Small intestine (tissue), 7 donors: ENCODE results near the gene CNST. TPM values are rescaled to one million over a fixed set of nuclear protein-coding genes. Genes with fewer than 3 reads are reported as not detected.

Experiments used
- DNase-seq, 2 donors: peaks; one replicate each; pipeline versions ENCODE4 v3.0.0 to v3.0.0-alpha.2; 2013
- FAIRE-seq: peaks from 2 replicates; lab custom pipeline; 2012; peaks lifted over from hg19 to GRCh38; lab: Jason Lieb, UNC
- H3K27ac ChIP-seq, 3 donors: one replicate each; pipeline ENCODE4 v1.5.1; 2013; ENCODE audit warnings: low read length in 2 of 3, mild to moderate bottlenecking in 2 of 3, control low read depth in 1 of 3, inconsistent platforms in 1 of 3, low read depth in 1 of 3, moderate library complexity in 1 of 3
- H3K27me3 ChIP-seq, 3 donors: one replicate each; pipeline ENCODE4 v1.6.1; 2013; ENCODE audit warnings: low read length in 3 of 3, inconsistent platforms in 1 of 3; ENCODE audit not compliant: control insufficient read depth in 3 of 3, insufficient read depth in 3 of 3
- H3K36me3 ChIP-seq, 3 donors: one replicate each; pipeline ENCODE4 v1.6.1; 2013; ENCODE audit warnings: low read length in 3 of 3, inconsistent platforms in 1 of 3, low read depth in 1 of 3, mild to moderate bottlenecking in 1 of 3, moderate library complexity in 1 of 3; ENCODE audit not compliant: control insufficient read depth in 3 of 3, insufficient read depth in 2 of 3
- H3K4me1 ChIP-seq, 3 donors: one replicate each; pipeline ENCODE4 v1.6.1; 2013; ENCODE audit warnings: low read length in 2 of 3, inconsistent platforms in 1 of 3, low read depth in 1 of 3, mild to moderate bottlenecking in 1 of 3, moderate library complexity in 1 of 3; ENCODE audit not compliant: control insufficient read depth in 3 of 3, insufficient read depth in 2 of 3
- H3K4me3 ChIP-seq, 3 donors: one replicate each; pipeline ENCODE4 v1.5.1; 2013; ENCODE audit warnings: low read length in 3 of 3, control low read depth in 1 of 3, inconsistent platforms in 1 of 3, low read depth in 1 of 3, mild to moderate bottlenecking in 1 of 3, moderate library complexity in 1 of 3
- H3K9me3 ChIP-seq, 2 donors: one replicate each; pipeline ENCODE4 v1.6.1; 2013; ENCODE audit warnings: low read depth in 1 of 2, low read length in 1 of 2; ENCODE audit not compliant: control insufficient read depth in 2 of 2, insufficient read depth in 1 of 2
- WGBS, 3 donors: extraction: QIAGEN DNeasy Blood & Tissue Kit; methylation state at CpG; one replicate each; pipeline ENCODE4 v1.1.7; 2013; 5-methylcytosine and 5-hydroxymethylcytosine counted together
- polyA plus RNA-seq, 4 donors: library from polyadenylated mRNA; stranded (reverse) in 3 of 4; unstranded in 1 of 4; fragments of 200-250 nt in 3 of 4; fragments of 120-200 nt in 1 of 4; gene quantifications; one replicate each; pipeline versions ENCODE4 v1.2.1 to v1.2.3, GENCODE V29; 2013
- donor health status: healthy with polysubstance abuse.
- donor health status: control.
- donor health status: control.
- donor health status: Bipolar disorder and iron deficiency.
- donor health status: healthy.

CNST gene
- polyA plus RNA-seq, 4 donors: 9.6 to 22.6 (median 12.4) TPM

- H3K27me3 ChIP-seq: no peaks in the 10 kb centered on the region
- 88 to 91% (median 89%) methylated on average over 19 of the region's 19 CpGs for WGBS, 3 donors
- H3K9me3 ChIP-seq: peaks cover 0 to 28% of the 10 kb centered on the region in 2 donors
- H3K4me1 ChIP-seq: peaks cover 0 to 2% (median 0%) of the 10 kb centered on the region in 3 donors
- peak overlapping the region in 1 of 3 donors; percentile 3 for H3K27ac ChIP-seq
- no peak for FAIRE-seq
- H3K4me3 ChIP-seq: no peak overlapping the region
- no peak for DNase-seq
- H3K36me3 ChIP-seq: peaks cover 0 to 7% (median 0%) of the 10 kb centered on the region in 3 donors
Measured at GRCh38 chr1:246607462-246607861, 41.2 kb downstream of the CNST start.

DNA sequence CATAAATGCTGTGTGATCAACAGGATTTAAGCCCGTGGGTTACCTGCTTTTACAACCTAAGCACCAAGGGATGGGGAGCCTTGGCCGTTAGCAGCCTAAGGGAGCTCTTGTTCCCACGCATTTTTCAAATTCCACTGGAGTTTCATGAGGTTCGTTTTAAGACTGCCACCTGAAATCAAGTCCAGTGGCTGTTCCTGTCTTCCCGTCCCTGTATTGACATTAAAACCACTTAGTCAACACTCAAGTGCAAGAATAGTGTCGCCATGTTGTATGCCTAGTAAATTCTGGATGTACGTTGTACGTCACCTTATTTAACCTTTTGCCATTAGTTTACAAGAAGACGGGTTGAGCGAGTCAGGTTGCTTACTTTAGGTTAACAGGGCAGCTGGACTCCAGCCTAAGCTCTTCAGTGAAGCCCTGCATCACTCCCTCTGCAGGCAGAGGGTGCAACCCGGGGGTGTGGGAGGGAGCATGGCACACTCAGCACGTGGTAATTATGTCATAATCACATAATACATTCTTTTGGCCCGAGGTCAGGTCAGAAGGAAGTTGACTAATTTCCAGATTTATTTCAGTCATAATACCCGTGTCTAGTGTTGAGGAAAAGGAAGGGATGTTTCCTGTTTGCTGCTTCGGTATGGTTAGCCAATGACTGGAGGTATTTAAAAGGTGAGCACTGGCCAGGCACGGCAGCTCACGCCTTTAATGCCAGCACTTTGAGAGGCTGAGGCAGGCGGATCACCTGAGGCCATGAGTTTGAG, 42.5 kb downstream of the CNST start:
- Histone ChIP-seq H3K9me3 (peaks cover 0 to 23% of the 10 kb centered on the region in 2 donors), H3K27me3 (no peaks in the 10 kb centered on the region), H3K27ac (peak overlapping the region in 2 of 3 donors; percentile 14 to 78), H3K36me3 (peaks cover 0 to 7% (median 0%) of the 10 kb centered on the region in 3 donors), H3K4me3 (no peak overlapping the region), H3K4me1 (peaks cover 0 to 2% (median 0%) of the 10 kb centered on the region in 3 donors)
- DNase-seq (peak; percentile 55 to 66), FAIRE-seq (no peak)
- WGBS, 3 donors: 43 to 55% (median 53%) methylated on average over 18 of the region's 18 CpGs

DNA sequence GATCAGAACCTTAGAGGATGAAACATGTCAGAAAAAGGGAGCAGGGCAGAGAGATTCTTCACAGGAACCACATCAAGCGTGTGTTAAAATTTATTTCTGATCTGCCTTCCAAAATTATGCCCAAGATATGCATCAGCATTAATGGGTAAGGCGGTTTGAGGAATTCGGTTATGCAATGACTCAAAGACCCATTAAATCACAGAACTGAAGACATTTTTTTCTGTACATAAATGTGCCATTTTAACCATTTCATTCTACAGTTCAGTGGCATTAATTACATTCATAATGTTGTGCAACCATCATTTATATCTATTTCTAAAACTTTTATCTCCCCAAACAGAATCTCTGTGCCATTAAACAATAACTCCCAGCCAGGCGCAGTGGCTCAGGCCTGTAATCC, 43.4 kb downstream of the CNST start:
- peaks cover 0 to 18% of the 10 kb centered on the region in 2 donors for H3K9me3 ChIP-seq
- FAIRE-seq (no peak), DNase-seq (no peak)
- H3K36me3 ChIP-seq: peaks cover 0 to 7% (median 0%) of the 10 kb centered on the region in 3 donors
- no peak overlapping the region for H3K4me3 ChIP-seq
- WGBS, 3 donors: 91 to 96% (median 95%) methylated on average over 4 of the region's 4 CpGs
- no peaks in the 10 kb centered on the region for H3K27me3 ChIP-seq
- peaks cover 0 to 2% (median 0%) of the 10 kb centered on the region in 3 donors for H3K4me1 ChIP-seq
- peak overlapping the region in 1 of 3 donors; percentile 31 for H3K27ac ChIP-seq

- peak in 1 of 2 donors; percentile 50 for DNase-seq
- Histone ChIP-seq H3K4me1 (peaks cover 0 to 2% (median 0%) of the 10 kb centered on the region in 3 donors), H3K9me3 (no peaks in the 10 kb centered on the region), H3K27me3 (no peaks in the 10 kb centered on the region), H3K36me3 (peaks cover 0 to 2% (median 0%) of the 10 kb centered on the region in 3 donors), H3K4me3 (no peak overlapping the region), H3K27ac (no peak overlapping the region)
- no peak for FAIRE-seq
- WGBS, 3 donors: 74 to 80% (median 77%) methylated on average over 6 of the region's 6 CpGs
Measured at GRCh38 chr1:246613096-246613758, 47.0 kb downstream of the CNST start.

DNA sequence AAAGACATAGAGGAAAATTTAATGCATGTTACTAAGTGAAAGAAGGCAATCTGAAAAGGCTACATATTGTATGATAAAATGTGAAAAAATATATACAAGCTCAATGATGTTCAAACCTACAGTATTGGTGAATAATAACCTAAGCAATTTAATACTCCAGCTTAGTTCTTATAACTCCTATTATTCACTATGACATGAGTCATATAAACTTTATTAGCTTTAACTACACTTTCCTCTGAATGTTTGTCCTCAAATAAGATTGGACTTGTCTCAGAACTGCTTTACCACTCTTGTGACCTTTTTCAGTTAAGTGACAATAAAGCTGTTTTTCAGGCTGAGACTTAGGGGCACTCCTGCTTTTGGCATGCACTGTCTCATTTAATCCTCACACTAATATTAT, 50.9 kb downstream of the CNST start:
- Histone ChIP-seq H3K9me3 (peaks cover 0 to 4% of the 10 kb centered on the region in 2 donors), H3K27ac (no peak overlapping the region), H3K4me3 (no peak overlapping the region), H3K27me3 (no peaks in the 10 kb centered on the region), H3K36me3 (peaks cover 2 to 13% (median 2%) of the 10 kb centered on the region in 3 donors), H3K4me1 (no peaks in the 10 kb centered on the region)
- no peak for DNase-seq
- no peak for FAIRE-seq

DNA sequence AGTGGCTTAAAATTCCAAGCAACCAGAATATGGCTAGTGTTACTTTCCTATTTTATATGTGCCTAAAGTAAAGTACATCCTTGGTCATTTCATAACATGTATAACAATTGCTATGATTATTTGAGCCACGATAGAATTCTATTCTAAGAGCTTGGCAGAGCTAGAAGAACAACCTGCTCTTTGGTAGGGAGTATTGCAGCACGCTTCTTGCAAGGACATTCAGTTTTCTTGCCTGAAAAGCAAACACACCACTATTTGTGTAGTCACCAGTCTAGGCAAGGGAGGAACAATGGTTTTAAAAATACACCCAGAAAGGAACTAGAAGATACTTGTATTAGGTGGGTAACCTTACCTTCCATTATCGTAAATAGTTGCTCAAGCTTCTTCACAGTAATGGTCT, 51.5 kb downstream of the CNST start:
- no peak for DNase-seq
- H3K27ac ChIP-seq: no peak overlapping the region
- peaks cover 4 to 15% (median 4%) of the 10 kb centered on the region in 3 donors for H3K36me3 ChIP-seq
- H3K4me1 ChIP-seq: no peaks in the 10 kb centered on the region
- FAIRE-seq: no peak
- no peak overlapping the region for H3K4me3 ChIP-seq
- H3K27me3 ChIP-seq: no peaks in the 10 kb centered on the region
- peaks cover 0 to 4% of the 10 kb centered on the region in 2 donors for H3K9me3 ChIP-seq
- WGBS, 3 donors: 89 to 97% (median 91%) methylated on average over 3 of the region's 3 CpGs

DNA sequence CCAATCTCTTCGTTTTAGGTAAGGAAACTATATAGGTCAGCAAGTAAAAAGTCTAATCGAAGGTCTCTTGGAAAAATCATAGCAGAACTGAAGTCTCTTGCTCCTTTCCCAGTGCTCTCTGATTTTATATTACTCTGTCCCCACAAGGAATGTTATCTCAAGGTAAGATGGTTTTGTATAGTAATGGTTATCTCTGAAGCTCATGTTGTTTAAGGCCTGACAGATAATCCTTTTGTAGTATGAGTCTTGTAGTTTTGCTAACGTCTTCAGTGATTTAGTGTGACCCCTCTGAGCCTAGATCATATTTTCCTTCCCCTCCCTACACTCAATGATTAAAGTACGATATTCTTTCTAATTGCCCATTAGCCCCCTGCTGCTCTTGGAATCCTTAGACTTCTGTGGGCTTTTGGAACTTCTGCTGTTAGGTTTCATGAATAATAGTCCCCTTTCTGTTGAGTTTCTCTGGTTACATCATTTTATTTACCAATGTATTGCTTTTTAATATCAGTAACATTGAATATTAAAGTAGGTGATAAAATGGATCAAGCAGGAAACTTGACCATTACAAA, 52.1 kb downstream of the CNST start:
- no peaks in the 10 kb centered on the region for H3K27me3 ChIP-seq
- WGBS, 3 donors: 82 to 89% (median 82%) methylated on average over 4 of the region's 4 CpGs
- DNase-seq: no peak
- H3K4me3 ChIP-seq: no peak overlapping the region
- peaks cover 4 to 15% (median 4%) of the 10 kb centered on the region in 3 donors for H3K36me3 ChIP-seq
- peaks cover 0 to 4% of the 10 kb centered on the region in 2 donors for H3K9me3 ChIP-seq
- FAIRE-seq: no peak
- H3K4me1 ChIP-seq: no peaks in the 10 kb centered on the region
- H3K27ac ChIP-seq: no peak overlapping the region

GRCh38 chr1:246622035-246622652, 55.9 kb downstream of the CNST start:
- no peak overlapping the region for H3K27ac ChIP-seq
- WGBS, 3 donors: 73 to 80% (median 75%) methylated on average over 8 of the region's 8 CpGs
- FAIRE-seq: no peak
- no peak for DNase-seq
- H3K27me3 ChIP-seq: no peaks in the 10 kb centered on the region
- H3K36me3 ChIP-seq: peaks cover 4 to 22% (median 4%) of the 10 kb centered on the region in 3 donors
- peaks cover 0 to 4% of the 10 kb centered on the region in 2 donors for H3K9me3 ChIP-seq
- H3K4me3 ChIP-seq: no peak overlapping the region
- H3K4me1 ChIP-seq: no peaks in the 10 kb centered on the region
